K562 (cell line): ENCODE data around the gene GNAI3. TPM values are rescaled to one million over a fixed set of nuclear protein-coding genes. Genes with fewer than 3 reads are reported as not detected.

Source experiments
- ATAC-seq: fragments of 200-7000 bp; cut with Tn5 transposase; 3 replicates; pipeline ENCODE4 v1.9.1; 2020; ENCODE audit warnings: moderate library complexity
- BruUV-seq: library from RNA; stranded (reverse); fragments of 400-500 nt; replicated peaks from 2 replicates; lab custom pipeline; 2021; lab: Mats Ljungman, UMichigan
- CTCF ChIA-PET: fragments of 300-600 bp; formaldehyde crosslinking; extraction: SDS; loops from one replicate; lab custom pipeline; 2021; ENCODE audit warnings: low intra/inter-chr PET ratio; lab: Yijun Ruan, JAX
- POLR2A ChIA-PET: fragments of 300-600, 350-650 bp; sonication (Branson Sonifier 250); formaldehyde crosslinking; extraction: SDS; loops from one replicate; lab custom pipeline; 2021; ENCODE audit warnings: antibody characterized with exemption, inconsistent platforms; lab: Yijun Ruan, JAX
- DNase-seq, 4 experiments: peaks; one replicate each; pipeline versions ENCODE4 v3.0.0 to v3.0.0-alpha.2; 2011 to 2018; ENCODE audit warnings: low spot score in 3 of 4, mixed read lengths in 3 of 4; ENCODE audit errors: extremely low read depth in 1 of 4
- FAIRE-seq: peaks from 2 replicates; lab custom pipeline; 2011; peaks lifted over from hg19 to GRCh38; lab: Jason Lieb, UNC
- H2AFZ ChIP-seq: 2 replicates; pipeline ENCODE4 v1.6.0; 2011; ENCODE audit warnings: low read depth, low read length, control low read depth, inconsistent platforms
- H3K27ac ChIP-seq: fragments of 200-600 bp; 3 replicates; pipeline ENCODE4 v1.8.0; 2011; ENCODE audit warnings: low read depth, mild to moderate bottlenecking, control low read depth, inconsistent platforms, low read length, moderate library complexity, mixed read lengths; ENCODE audit errors: extremely low read depth
- H3K27me3 ChIP-seq, 2 experiments: fragments of 300-600 bp in 1 of 2; 2 replicates in 1 of 2; 3 replicates in 1 of 2; pipeline versions ENCODE4 v1.6.0 to v1.8.0; 2011; ENCODE audit warnings: inconsistent platforms in 2 of 2, low read length in 2 of 2, mild to moderate bottlenecking in 1 of 2, mixed read lengths in 1 of 2, moderate library complexity in 1 of 2; ENCODE audit not compliant: control insufficient read depth in 2 of 2, insufficient read depth in 2 of 2
- H3K36me3 ChIP-seq: fragments of 300-600 bp; 3 replicates; pipeline ENCODE4 v1.8.0; 2011; ENCODE audit warnings: mild to moderate bottlenecking, low read length, inconsistent platforms; ENCODE audit not compliant: control insufficient read depth, insufficient read depth
- H3K4me1 ChIP-seq, 2 experiments: fragments of 200-600 bp in 1 of 2; replicated peaks in 1 of 2; 2 replicates in 1 of 2; 3 replicates in 1 of 2; pipeline versions ENCODE4 v1.5.1 to v1.8.0; 2011; ENCODE audit warnings: inconsistent platforms in 2 of 2, low read length in 2 of 2, mild to moderate bottlenecking in 1 of 2, mixed read lengths in 1 of 2, moderate library complexity in 1 of 2; ENCODE audit not compliant: control insufficient read depth in 2 of 2, insufficient read depth in 2 of 2
- H3K4me2 ChIP-seq: 2 replicates; pipeline ENCODE4 v1.6.1; 2011; ENCODE audit warnings: low read length, control low read depth, inconsistent platforms, mixed read lengths; ENCODE audit not compliant: insufficient read depth
- H3K4me3 ChIP-seq: fragments of 200-600 bp; sonication (generic), shearing (Covaris generic); 2 replicates; pipeline ENCODE4 v1.5.1; 2016; ENCODE audit warnings: control low read depth, inconsistent platforms
- H3K79me2 ChIP-seq: fragments of 200-600 bp; 3 replicates; pipeline ENCODE4 v1.8.0; 2011; ENCODE audit warnings: low read length, inconsistent platforms; ENCODE audit not compliant: control insufficient read depth, insufficient read depth
- H3K9ac ChIP-seq, 2 experiments: 2 replicates each; pipeline versions ENCODE4 v1.6.0 to v1.6.1; 2011; ENCODE audit warnings: low read depth in 2 of 2, low read length in 2 of 2, control low read depth in 1 of 2, inconsistent platforms in 1 of 2, mild to moderate bottlenecking in 1 of 2, mixed read lengths in 1 of 2; ENCODE audit not compliant: insufficient read depth in 1 of 2
- H3K9me1 ChIP-seq: one replicate; pipeline ENCODE4 v1.6.0; 2011; ENCODE audit warnings: inconsistent platforms, mild to moderate bottlenecking, low read length, moderate library complexity; ENCODE audit not compliant: control insufficient read depth, insufficient read depth
- H3K9me3 ChIP-seq: replicated peaks from 2 replicates; pipeline ENCODE4 v1.5.1; 2011; ENCODE audit warnings: low read depth, low read length, inconsistent platforms; ENCODE audit not compliant: control insufficient read depth, insufficient read depth
- H4K20me1 ChIP-seq: replicated peaks from 2 replicates; pipeline ENCODE4 v1.6.1; 2011; ENCODE audit warnings: low read length, inconsistent platforms, mixed read lengths; ENCODE audit not compliant: control insufficient read depth, insufficient read depth
- MYNN ChIP-seq, 2 experiments: sonication (generic); formaldehyde crosslinking in 1 of 2; IDR thresholded peaks; 2 replicates each; pipeline versions ENCODE4 v1.5.0 to v1.6.1; 2016 to 2020; ENCODE audit warnings: antibody characterized with exemption in 1 of 2, missing genetic modification reagents in 1 of 2
- POLR2G ChIP-seq: fragments of 200-400 bp; formaldehyde crosslinking; IDR thresholded peaks from 2 replicates; pipeline ENCODE4 v1.6.1; 2017; ENCODE audit warnings: low read depth, mild to moderate bottlenecking, antibody characterized with exemption, low read length, moderate library complexity
- ZBTB1 ChIP-seq: sonication (generic); formaldehyde crosslinking; IDR thresholded peaks from 2 replicates; pipeline ENCODE4 v1.8.1; 2023; ENCODE audit warnings: missing genetic modification reagents, low read depth, mild to moderate bottlenecking, borderline replicate concordance
- ZNF79 ChIP-seq: fragments of 250-450 bp; sonication (Bioruptor Pico); IDR thresholded peaks from 2 replicates; pipeline ENCODE4 v1.4.0; 2020; ENCODE audit warnings: low read depth, mild to moderate bottlenecking, moderate library complexity
- WGBS: fragments of 100-300 bp; shearing (Covaris generic); methylation state at CpG from one replicate; pipeline ENCODE4 v1.1.6; 2016; ENCODE audit warnings: low coverage, mixed read lengths; ENCODE audit not compliant: insufficient coverage; ENCODE audit errors: missing lambda C conversion rate; 5-methylcytosine and 5-hydroxymethylcytosine counted together
- in situ Hi-C: fragments of 300-500 bp; cut with MboI; formaldehyde crosslinking; loops from 4 replicates; pipeline ENCODE4 v1.15.0; 2018; ENCODE audit warnings: inconsistent platforms, mixed read lengths
- intact Hi-C: fragments of 100-400 bp; cut with micrococcal nuclease; formaldehyde crosslinking; loops from 2 replicates; pipeline ENCODE4 v1.14.2; 2022
- polyA plus RNA-seq, 8 experiments: library from polyadenylated mRNA; depleted of rRNA in 4 of 8; stranded (reverse) in 5 of 8; unstranded in 3 of 8; fragments of >200 nt; fragmentation: Nextera tagmentation in 2 of 8; fragmentation: Illumina TruSeq in 1 of 8; extraction: Ambion mirVana in 2 of 8; extraction: Trizol in 1 of 8; gene quantifications; 2 replicates each; pipeline versions ENCODE4 v1.2.1 to v1.2.3, GENCODE V29; 2011 to 2014; ENCODE audit warnings: inconsistent platforms in 1 of 8, missing spikeins in 1 of 8
- total RNA-seq, 7 experiments: library from RNA; depleted of rRNA in 6 of 7; stranded (reverse); fragments of >200 nt in 6 of 7; fragmentation: Illumina TruSeq in 2 of 7; extraction: Trizol in 2 of 7; gene quantifications; 2 replicates each; pipeline versions ENCODE4 v1.2.1 to v1.2.3, GENCODE V29; 2011 to 2021; ENCODE audit warnings: low replicate concordance in 1 of 7

Gene GNAI3
- total and polyA plus RNA-seq, 9 of the 15 experiments (the other 6 are each of a cell fraction or from before 2014, with no cell fraction given), result 6.3 to 13.2 (median 8.9) TPM

DNA sequence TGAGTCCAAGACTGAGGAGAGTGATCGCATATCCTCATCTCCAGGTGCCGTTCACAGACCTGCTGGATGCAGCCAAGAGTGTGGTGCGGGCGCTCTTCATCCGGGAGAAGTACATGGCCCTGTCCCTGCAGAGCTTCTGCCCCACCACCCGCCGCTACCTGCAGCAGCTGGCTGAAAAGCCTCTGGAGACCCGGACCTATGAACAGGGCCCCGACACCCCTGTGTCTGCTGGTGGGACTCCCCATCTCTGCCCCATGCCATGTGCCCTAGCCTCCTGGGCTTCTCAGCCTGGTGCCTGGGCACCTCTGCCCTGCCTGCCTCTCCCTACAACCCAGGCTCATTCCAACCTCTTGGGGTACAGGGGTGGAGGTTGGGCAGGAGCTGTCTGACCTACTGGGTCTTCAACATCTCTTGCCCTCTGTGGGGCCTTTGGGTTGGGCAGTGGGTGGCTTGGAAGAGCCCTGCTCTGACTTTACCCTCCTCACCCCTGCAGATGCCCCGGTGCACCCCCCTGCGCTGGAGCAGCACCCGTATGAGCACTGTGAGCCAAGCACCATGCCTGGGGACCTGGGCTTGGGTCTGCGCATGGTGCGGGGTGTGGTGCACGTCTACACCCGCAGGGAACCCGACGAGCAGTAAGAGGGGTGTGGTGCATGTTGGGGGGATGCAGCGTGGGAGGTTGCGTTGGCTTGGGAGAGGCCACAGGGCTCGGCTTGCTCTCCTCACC lies 78.4 kb downstream of the GNAI3 start:
- peaks cover 59% of the 10 kb centered on the region; the same call in 2 of the 3 replicates for H3K36me3 ChIP-seq
- POLR2A ChIA-PET, result interaction anchor here (0.6 to 1.4 kb wide), 3 partner anchors 10 to 197 kb away, joined by 3 to 5 read pairs (median 3); partner anchors contain the start of gene GNAI3
- TF ChIP-seq POLR2G (0 out of 2 replicates have a peak, but pooled peaks have one; percentile 24), ZNF79 (CRISPR knock-in tag) (no peak), MYNN (IDR thresholded peaks at IDR 0.05) (no peak), MYNN (CRISPR knock-in tag; IDR thresholded peaks at IDR 0.05) (no peak), ZBTB1 (CRISPR knock-in tag) (no peak)
- TF ChIP-seq, all 486 proteins: peak for 1
- Histone ChIP-seq H3K4me2 (no peak overlapping the region), H3K27me3 (no peaks in the 10 kb centered on the region), H3K27ac (no peak overlapping the region), H3K79me2 (peaks cover 25% of the 10 kb centered on the region), H4K20me1 (peaks cover 6% of the 10 kb centered on the region), H3K4me1 (peaks cover 14 to 67% of the 10 kb centered on the region in 2 experiments), H3K9me3 (no peaks in the 10 kb centered on the region), H3K9ac (peak overlapping the region in 1 of 2 experiments; percentile 48; a peak in 1 of 4 replicates), H2AFZ (no peak overlapping the region), H3K9me1 (peaks cover 5% of the 10 kb centered on the region), H3K4me3 (no peak overlapping the region)
- 88% methylated on average over 21 of the region's 21 CpGs for WGBS
- DNase-seq (no peak), ATAC-seq (no peak), FAIRE-seq (no peak)
- CTCF ChIA-PET, result no interaction called here
- intact Hi-C loops, result no loop called here
- in situ Hi-C loops, result no loop called here
- no TSS peak for BruUV-seq
